IPS DF 6.9 (cell line): ENCODE results near the gene SLF2.

Experiments
- DNase-seq: peaks from one replicate; pipeline ENCODE4 v3.0.0-alpha.2; 2013; ENCODE audit warnings: low read depth, low spot score
- H3K27ac ChIP-seq: one replicate; pipeline ENCODE4 v1.5.1; 2013; ENCODE audit warnings: low read length, control low read depth
- H3K27me3 ChIP-seq: 2 replicates; pipeline ENCODE4 v1.6.1; 2013; ENCODE audit warnings: mild to moderate bottlenecking, low read length; ENCODE audit not compliant: control insufficient read depth, insufficient read depth
- H3K36me3 ChIP-seq: 2 replicates; pipeline ENCODE4 v1.6.1; 2013; ENCODE audit warnings: low read length; ENCODE audit not compliant: control insufficient read depth, insufficient read depth
- H3K4me1 ChIP-seq: 2 replicates; pipeline ENCODE4 v1.6.1; 2013; ENCODE audit warnings: low read length; ENCODE audit not compliant: control insufficient read depth, insufficient read depth
- H3K4me3 ChIP-seq: 2 replicates; pipeline ENCODE4 v1.5.1; 2013; ENCODE audit warnings: mild to moderate bottlenecking, low read length
- H3K9me3 ChIP-seq: 2 replicates; pipeline ENCODE4 v1.6.1; 2013; ENCODE audit warnings: low read length, inconsistent platforms; ENCODE audit not compliant: control insufficient read depth, insufficient read depth
- WGBS: extraction: QIAGEN DNeasy Blood & Tissue Kit; methylation state at CpG from one replicate; pipeline ENCODE4 v1.1.7; 2013; ENCODE audit warnings: mixed read lengths, missing lambda C conversion rate; ENCODE audit not compliant: insufficient read length, insufficient coverage; 5-methylcytosine and 5-hydroxymethylcytosine counted together

Gene SLF2

DNA sequence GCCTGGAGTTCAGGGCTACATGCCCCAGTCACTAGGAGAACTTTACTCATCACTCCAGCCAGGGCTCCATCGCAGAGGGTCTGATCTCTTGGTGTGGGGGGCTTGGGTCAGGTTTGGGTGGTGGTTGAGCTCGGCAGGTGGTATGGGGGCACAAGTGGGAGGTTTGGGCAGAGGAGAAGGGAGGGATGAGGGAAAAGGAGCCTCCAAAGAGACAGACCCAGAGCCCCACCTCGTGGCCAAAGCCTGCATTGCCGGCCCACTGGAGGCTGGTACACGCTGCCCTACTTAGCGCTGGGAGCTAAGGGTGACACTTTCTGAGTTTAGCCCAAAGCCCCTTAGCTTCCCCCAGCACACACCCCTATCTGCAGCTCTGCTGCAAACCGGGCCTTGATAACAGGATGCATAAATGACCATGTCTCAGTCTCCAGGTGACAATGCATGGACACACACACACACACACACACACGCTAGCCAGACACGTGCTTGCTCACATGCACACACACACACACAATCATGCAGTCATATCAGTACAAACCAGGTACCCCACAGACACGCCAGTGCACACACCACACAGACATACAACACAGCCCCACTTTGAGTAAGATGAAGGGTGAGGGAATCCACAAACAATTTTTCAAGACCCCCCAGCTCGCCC lies 101.6 kb downstream of the SLF2 start:
- H3K4me1 ChIP-seq = peaks cover 2% of the 10 kb centered on the region; the same call in 1 of the 2 replicates
- no peaks in the 10 kb centered on the region for H3K9me3 ChIP-seq
- no CpG with 5 or more reads among the region's 11 CpGs for WGBS
- H3K36me3 ChIP-seq = no peaks in the 10 kb centered on the region
- no peak for DNase-seq
- no peak overlapping the region for H3K27ac ChIP-seq
- H3K27me3 ChIP-seq = peaks cover 16% of the 10 kb centered on the region; the same call in 1 of the 2 replicates
- no peak overlapping the region for H3K4me3 ChIP-seq
